Prostate gland (tissue), 2 donors: ENCODE data around the gene ALPP. TPM values are rescaled to one million over a fixed set of nuclear protein-coding genes. Genes with fewer than 3 reads are reported as not detected.

Experiments used
- DNase-seq: peaks from one replicate; pipeline ENCODE4 v3.0.0-alpha.2; 2019; ENCODE audit warnings: low spot score
- H3K27ac ChIP-seq, 2 donors: fragments of 200-600 bp; sonication (generic); 2 replicates each; pipeline ENCODE4 v1.5.1; 2017 to 2019
- H3K27me3 ChIP-seq: fragments of 200-600 bp; sonication (generic); replicated peaks from 2 replicates; pipeline ENCODE4 v1.5.1; 2019; ENCODE audit not compliant: insufficient read depth
- H3K36me3 ChIP-seq, 2 donors: fragments of 200-600 bp; sonication (generic); 1 replicate in 1 of 2; 2 replicates in 1 of 2; pipeline versions ENCODE4 v1.5.1 to v1.8.1; 2017 to 2019
- H3K4me1 ChIP-seq: fragments of 200-600 bp; sonication (generic); replicated peaks from 2 replicates; pipeline ENCODE4 v1.5.1; 2019
- H3K4me3 ChIP-seq, 2 donors: fragments of 200-600 bp; sonication (generic); 2 replicates each; pipeline ENCODE4 v1.5.1; 2017 to 2019
- H3K9me3 ChIP-seq: fragments of 200-600 bp; sonication (generic); 2 replicates; pipeline ENCODE4 v1.5.1; 2017
- CTCF ChIP-seq, 4 experiments: fragments of 200-600 bp in 2 of 4; fragments of 450-650 bp in 2 of 4; sonication (generic) in 2 of 4; IDR thresholded peaks; 1 replicate in 3 of 4; 2 replicates in 1 of 4; pipeline ENCODE4 v1.5.1; 2016 to 2019; ENCODE audit warnings: antibody characterized with exemption in 4 of 4, mild to moderate bottlenecking in 2 of 4, moderate library complexity in 2 of 4
- POLR2A ChIP-seq: fragments of 450-650 bp; IDR thresholded peaks from one replicate; pipeline ENCODE4 v1.6.1; 2016; ENCODE audit warnings: antibody characterized with exemption, mild to moderate bottlenecking
- POLR2AphosphoS5 ChIP-seq: sonication (generic); formaldehyde crosslinking; IDR thresholded peaks from one replicate; pipeline ENCODE4 v1.6.1; 2017; ENCODE audit warnings: antibody characterized with exemption
- WGBS: methylation state at CpG from one replicate; pipeline ENCODE4 v1.1.5; 2018; 5-methylcytosine and 5-hydroxymethylcytosine counted together
- intact Hi-C: fragments of 100-400 bp; cut with DNase I; formaldehyde crosslinking; loops from one replicate; pipeline ENCODE4 v1.14.2; 2022
- total RNA-seq, 2 donors: library from RNA; depleted of rRNA; stranded (reverse); fragments of >200 nt; gene quantifications; one replicate each; pipeline ENCODE4 v1.1.0, GENCODE V29; 2016

The ALPP gene
- total RNA-seq, 2 donors from 2014 or later = 0.97 TPM; not detected in 1

GRCh38 chr2:232398293-232399034 lies 19.9 kb downstream of the ALPP start:
- no peak overlapping the region for H3K4me3 ChIP-seq
- WGBS = 81% methylated on average over 5 of the region's 5 CpGs
- no peaks in the 10 kb centered on the region for H3K9me3 ChIP-seq
- H3K36me3 ChIP-seq = no peaks in the 10 kb centered on the region
- intact Hi-C loops = no loop called here
- H3K27me3 ChIP-seq = no peaks in the 10 kb centered on the region
- no peaks in the 10 kb centered on the region for H3K4me1 ChIP-seq
- TF ChIP-seq CTCF (IDR thresholded peaks at IDR 0.05) = no peak
- no peak overlapping the region for H3K27ac ChIP-seq
- DNase-seq = no peak

DNA sequence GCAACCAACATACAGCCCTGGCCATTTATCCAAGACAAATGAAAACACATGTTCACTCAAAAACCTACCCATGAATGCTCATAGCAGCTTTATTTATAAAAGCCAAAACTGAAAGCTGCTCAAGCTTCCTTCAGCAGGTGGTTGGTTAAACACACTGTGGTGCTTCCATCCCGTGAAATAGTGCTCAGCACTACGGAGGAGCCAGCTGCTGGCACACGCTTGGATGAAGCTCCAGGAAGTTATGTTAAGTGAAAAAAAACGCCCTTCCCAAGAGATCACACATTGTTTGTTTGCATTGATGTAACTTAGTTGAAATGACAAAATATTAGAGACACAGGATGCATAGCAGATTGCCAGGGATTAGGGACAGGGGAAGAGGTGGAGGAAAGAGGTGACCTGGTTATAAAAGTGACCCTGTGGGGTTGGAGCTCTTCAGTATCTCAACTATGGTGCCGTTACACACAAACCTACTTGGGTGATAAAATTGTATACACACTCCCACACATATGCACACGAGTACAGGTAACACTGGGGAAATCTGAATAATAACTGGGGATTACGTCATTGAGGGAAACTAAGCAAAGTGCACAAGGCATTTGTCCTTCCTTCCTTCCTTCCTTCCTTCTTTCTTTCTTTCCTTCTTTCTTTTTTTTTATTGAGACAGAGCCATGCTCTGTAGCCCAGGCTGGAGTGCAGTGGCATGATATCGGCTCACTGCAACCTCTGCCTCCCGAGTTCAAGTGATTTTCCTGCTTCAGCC lies 21.9 kb downstream of the ALPP start:
- WGBS = 55% methylated on average over 9 of the region's 9 CpGs
- no peak for DNase-seq

GRCh38 chr2:232402518-232402917 lies 24.0 kb downstream of the ALPP start:
- no peaks in the 10 kb centered on the region for H3K36me3 ChIP-seq
- no peak for DNase-seq
- H3K4me1 ChIP-seq = no peaks in the 10 kb centered on the region
- no peaks in the 10 kb centered on the region for H3K9me3 ChIP-seq
- H3K27ac ChIP-seq = no peak overlapping the region
- TF ChIP-seq CTCF (IDR thresholded peaks at IDR 0.05) (no peak), POLR2A (no peak), POLR2AphosphoS5 (no peak)
- intact Hi-C loops = no loop called here
- H3K27me3 ChIP-seq = no peaks in the 10 kb centered on the region
- no peak overlapping the region for H3K4me3 ChIP-seq
- WGBS = 96% methylated on average over 3 of the region's 3 CpGs

More for the DNA sequence above, 21.9 kb downstream of the ALPP start:
- Histone ChIP-seq H3K36me3 (no peaks in the 10 kb centered on the region), H3K27me3 (no peaks in the 10 kb centered on the region), H3K9me3 (no peaks in the 10 kb centered on the region), H3K4me1 (no peaks in the 10 kb centered on the region), H3K4me3 (no peak overlapping the region), H3K27ac (no peak overlapping the region)
- TF ChIP-seq POLR2A (no peak), POLR2AphosphoS5 (no peak), CTCF (IDR thresholded peaks at IDR 0.05) (no peak)
- intact Hi-C loops = no loop called here

DNA sequence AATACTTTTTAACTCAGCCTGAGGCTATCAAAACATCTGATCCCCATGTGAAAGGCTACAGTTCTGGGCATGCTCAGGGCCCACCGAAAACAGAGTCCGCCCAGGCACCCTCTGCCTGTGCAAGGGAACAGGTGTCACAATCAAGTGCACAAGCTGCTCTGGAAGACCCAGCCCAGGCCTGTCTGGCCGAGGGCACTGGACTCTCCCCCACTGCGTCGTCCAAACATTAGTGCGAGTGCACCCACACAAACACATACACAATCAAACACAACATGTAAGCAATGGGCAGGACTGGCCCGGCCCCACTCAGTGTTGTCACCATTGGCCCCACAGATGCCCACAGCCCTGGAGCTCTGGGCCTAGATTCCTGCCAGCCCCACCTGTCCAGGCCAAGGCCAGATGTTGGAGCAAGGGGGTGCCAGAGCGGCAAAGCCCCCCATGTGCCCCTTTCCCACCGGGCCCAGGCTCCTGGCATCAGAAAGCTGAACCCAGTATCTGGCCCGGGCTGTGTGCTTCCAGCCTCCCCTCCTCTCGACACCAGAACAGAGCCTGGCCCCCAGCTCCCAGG lies 27.5 kb downstream of the ALPP start:
- Histone ChIP-seq H3K4me1 (no peaks in the 10 kb centered on the region), H3K9me3 (no peaks in the 10 kb centered on the region), H3K27ac (no peak overlapping the region), H3K27me3 (no peaks in the 10 kb centered on the region), H3K4me3 (no peak overlapping the region), H3K36me3 (no peaks in the 10 kb centered on the region)
- 79% methylated on average over 11 of the region's 11 CpGs for WGBS
- DNase-seq = no peak
- TF ChIP-seq CTCF (IDR thresholded peaks at IDR 0.05) (no peak), POLR2AphosphoS5 (no peak), POLR2A (no peak)
- intact Hi-C loops = no loop called here
